Mononuclear cell (primary cell): ENCODE results near the gene NOL9. TPM values are rescaled to one million over a fixed set of nuclear protein-coding genes. Genes with fewer than 3 reads are reported as not detected.
A peak's percentile ranks its signal among the peaks of the same experiment; 100 is the strongest.
"Not testable (repeated sequence)": the region's sequence is repeated elsewhere in the genome, so short reads cannot be mapped to it uniquely, and the experiment has no call there.

ENCODE experiments used
- H3K27me3 ChIP-seq: 2 replicates; pipeline ENCODE4 v1.6.0; 2011; ENCODE audit warnings: low read length, control low read depth; ENCODE audit not compliant: insufficient read depth
- H3K4me1 ChIP-seq: 2 replicates; pipeline ENCODE4 v1.5.1; 2011; ENCODE audit warnings: mild to moderate bottlenecking, low read length, control low read depth; ENCODE audit not compliant: insufficient read depth
- H3K4me3 ChIP-seq: 2 replicates; pipeline ENCODE4 v1.5.1; 2011; ENCODE audit warnings: mild to moderate bottlenecking, low read length, moderate library complexity
- H3K9me3 ChIP-seq: 2 replicates; pipeline ENCODE4 v1.5.1; 2011; ENCODE audit warnings: low read depth, mild to moderate bottlenecking, control low read depth, low read length
- total RNA-seq: library from RNA; depleted of rRNA; stranded (reverse); fragments of >200 nt; gene quantifications from one replicate; pipeline ENCODE4 v1.2.3, GENCODE V29; 2012

NOL9 gene
- total RNA-seq, 1 donor: 73.4 TPM

- no peaks in the 10 kb centered on the region for H3K4me1 ChIP-seq
- H3K4me3 ChIP-seq: peak overlapping the region; percentile 22
- H3K27me3 ChIP-seq: peaks cover 4% of the 10 kb centered on the region
- H3K9me3 ChIP-seq: no peaks in the 10 kb centered on the region
Observed at GRCh38 chr1:6497867-6498575, 56.3 kb downstream of the NOL9 start.

DNA sequence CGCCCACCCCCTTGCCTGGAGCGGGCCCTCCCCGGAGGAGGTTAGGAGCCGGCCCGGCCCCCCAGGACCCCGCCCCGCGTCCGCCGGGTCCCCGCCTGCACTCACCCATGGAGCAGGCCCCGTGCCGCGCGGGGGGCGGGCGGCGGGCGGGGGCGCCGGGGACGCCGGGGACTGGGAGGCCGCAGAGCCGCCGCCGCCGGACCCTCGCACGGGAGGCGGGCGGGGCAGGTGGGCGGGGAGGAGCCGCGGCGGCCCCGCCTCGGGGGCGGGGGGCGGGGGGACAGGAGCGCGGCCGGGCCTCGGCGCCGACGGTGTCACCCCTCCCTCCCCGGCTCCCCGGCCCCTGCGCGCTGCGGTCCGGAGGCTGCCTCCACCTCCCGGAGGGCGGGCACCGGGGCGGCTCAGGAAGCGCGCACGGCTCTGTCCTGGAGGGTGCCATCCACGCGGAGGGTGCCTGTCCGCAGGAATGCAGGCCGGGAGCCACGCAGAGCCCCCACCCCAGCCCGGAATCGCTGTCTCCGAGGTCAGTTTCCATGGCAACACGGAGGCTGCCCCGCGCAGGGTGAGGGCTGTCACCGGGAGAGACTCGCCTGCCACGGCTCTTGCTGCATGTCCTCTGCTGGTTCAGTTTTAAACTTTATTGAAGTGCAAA, 57.0 kb downstream of the NOL9 start:
- Histone ChIP-seq H3K27me3 (peaks cover 4% of the 10 kb centered on the region), H3K4me3 (peak overlapping the region; percentile 22), H3K9me3 (no peaks in the 10 kb centered on the region), H3K4me1 (no peaks in the 10 kb centered on the region)

DNA sequence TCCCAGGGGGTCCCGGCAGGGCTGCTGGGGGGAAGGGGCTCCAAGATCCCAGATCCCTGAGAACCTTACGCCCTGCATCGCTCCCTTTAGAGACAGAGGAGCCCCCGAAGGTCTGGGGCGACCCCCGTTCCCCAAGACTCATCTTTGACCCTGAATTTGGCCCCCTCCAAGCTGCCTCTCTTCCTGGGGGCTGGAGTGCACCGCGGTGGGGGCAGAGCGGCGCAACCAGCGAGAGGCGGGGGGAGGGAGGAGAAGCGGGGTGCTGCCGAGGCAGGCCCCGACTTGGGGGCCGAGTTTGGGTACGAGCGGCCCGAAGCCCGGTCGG, 57.5 kb downstream of the NOL9 start:
- Histone ChIP-seq H3K4me1 (no peaks in the 10 kb centered on the region), H3K9me3 (no peaks in the 10 kb centered on the region), H3K27me3 (peaks cover 4% of the 10 kb centered on the region), H3K4me3 (no peak overlapping the region)

GRCh38 chr1:6496365-6496721, 58.0 kb downstream of the NOL9 start:
- H3K4me3 ChIP-seq: no peak overlapping the region
- H3K4me1 ChIP-seq: no peaks in the 10 kb centered on the region
- H3K27me3 ChIP-seq: peaks cover 4% of the 10 kb centered on the region
- H3K9me3 ChIP-seq: no peaks in the 10 kb centered on the region

DNA sequence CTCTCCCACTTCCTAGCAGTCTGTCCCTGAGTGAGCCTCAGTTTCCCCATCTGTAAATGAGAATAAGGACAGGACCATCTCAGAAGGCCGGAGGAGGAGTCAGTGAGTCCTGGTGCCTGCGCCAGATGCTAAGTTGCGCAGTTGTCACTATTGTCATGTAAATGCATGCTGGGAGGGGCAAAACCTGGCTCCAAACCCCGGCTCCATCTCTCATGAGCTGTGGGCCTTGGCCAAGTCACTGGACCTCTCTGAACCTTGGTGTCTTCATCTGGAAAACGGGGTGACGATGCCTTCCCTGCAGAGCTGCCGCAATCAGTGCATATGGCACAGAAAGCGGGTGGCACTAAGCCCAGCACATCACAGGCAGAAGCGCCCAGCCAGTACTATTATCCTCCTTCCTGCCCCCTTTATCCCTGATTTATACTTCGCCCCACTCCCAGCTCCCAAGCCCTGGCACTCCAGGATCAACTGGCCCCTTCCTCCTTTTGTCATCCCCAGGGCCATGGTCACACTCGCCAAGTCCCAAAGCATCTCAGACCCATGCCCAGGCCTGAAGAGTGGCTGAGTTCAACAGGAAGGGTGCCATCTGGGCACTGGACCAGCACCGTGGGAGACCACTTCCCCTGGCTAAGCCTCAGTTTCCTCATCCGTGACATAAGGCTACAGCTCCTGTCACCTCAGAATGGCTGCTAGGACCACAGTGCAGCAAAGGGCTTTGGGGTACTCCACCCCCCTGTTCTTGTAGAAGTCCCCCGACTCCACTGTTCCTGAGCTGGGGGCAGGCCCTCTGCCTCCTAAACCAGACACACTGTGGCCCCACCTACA, 58.6 kb downstream of the NOL9 start:
- no peaks in the 10 kb centered on the region for H3K9me3 ChIP-seq
- H3K4me1 ChIP-seq: peaks cover 5% of the 10 kb centered on the region
- H3K27me3 ChIP-seq: peaks cover 4% of the 10 kb centered on the region
- H3K4me3 ChIP-seq: no peak overlapping the region

- H3K4me3 ChIP-seq: no peak overlapping the region
- peaks cover 5% of the 10 kb centered on the region for H3K4me1 ChIP-seq
- H3K27me3 ChIP-seq: peaks cover 6% of the 10 kb centered on the region
- no peaks in the 10 kb centered on the region for H3K9me3 ChIP-seq
Observed at GRCh38 chr1:6495041-6495441, 59.3 kb downstream of the NOL9 start.

DNA sequence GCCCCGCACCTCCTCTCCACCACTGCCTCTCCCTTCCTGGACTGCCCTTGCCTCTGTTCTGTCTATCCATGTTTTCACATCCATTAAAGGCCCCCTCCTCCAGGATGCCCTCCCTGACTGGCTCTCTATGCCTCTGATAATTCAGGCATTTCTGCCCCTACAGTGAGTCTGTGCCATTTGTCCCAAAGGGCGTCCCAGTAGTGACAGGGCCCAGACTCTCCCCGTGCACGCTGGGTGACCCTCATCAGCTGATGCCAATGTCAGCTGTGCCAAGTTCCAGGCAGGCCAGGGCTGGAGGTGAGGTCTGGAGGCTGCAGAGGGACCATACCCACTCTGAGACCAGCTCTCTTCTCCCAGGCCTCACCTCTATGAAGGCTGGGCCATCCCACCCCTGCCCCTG, 59.7 kb downstream of the NOL9 start:
- Histone ChIP-seq H3K4me3 (no peak overlapping the region), H3K4me1 (peaks cover 5% of the 10 kb centered on the region), H3K27me3 (peaks cover 7% of the 10 kb centered on the region), H3K9me3 (no peaks in the 10 kb centered on the region)

DNA sequence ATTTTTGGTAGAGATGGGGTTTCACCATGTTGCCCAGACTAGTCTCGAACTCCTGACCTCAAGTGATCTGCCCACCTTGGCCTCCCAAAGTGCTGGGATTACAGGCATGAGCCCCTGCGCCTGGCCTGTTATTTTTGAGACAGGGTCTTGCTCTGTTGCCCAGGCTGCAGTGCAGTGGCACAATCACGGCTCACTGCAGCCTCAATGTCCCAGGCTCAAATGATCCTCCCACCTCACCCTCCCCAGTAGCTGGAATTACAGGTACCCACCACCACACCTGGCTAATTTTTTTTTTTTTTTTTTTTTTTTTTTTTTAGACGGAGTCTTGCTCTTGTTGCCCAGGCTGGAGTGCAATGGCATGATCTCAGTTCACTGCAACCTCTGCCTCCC, 60.5 kb downstream of the NOL9 start:
- not testable (repeated sequence) for H3K9me3 ChIP-seq, H3K27me3 ChIP-seq, H3K4me3 ChIP-seq, H3K4me1 ChIP-seq

DNA sequence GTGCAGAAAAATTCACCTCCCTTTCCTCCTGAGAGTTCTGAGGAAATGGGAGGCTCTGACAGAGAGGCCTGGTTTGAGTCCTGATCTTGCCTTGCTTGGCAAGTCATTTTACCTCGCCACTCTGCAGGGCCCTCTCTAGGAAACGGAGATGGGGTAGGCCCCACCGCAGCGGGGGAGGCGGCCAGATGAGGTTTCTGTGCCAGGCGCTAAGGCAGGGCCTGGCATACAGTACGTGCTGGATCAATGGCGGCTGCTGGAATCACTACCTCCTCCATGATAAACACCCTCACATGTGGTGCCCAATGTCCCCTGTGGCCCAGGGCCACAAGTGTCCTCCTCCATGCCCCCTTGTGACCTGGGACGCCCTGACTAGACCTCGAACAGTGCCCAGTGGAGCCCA, 62.3 kb downstream of the NOL9 start:
- Histone ChIP-seq H3K4me3 (no peak overlapping the region), H3K4me1 (peaks cover 5% of the 10 kb centered on the region)

GRCh38 chr1:6491480-6491962, 62.8 kb downstream of the NOL9 start, which contains the start of gene PLEKHG5:
PLEKHG5 (minus strand) TSS chr1:6491667; CDS start chr1:6477571, 14,096 bp downstream.
- Histone ChIP-seq H3K4me3 (peak within 1 kb of the TSS; percentile 30), H3K4me1 (peaks cover 5% of the 10 kb centered on the region), H3K27me3 (peaks cover 2% of the 10 kb centered on the region), H3K9me3 (no peaks in the 10 kb centered on the region)

More for the DNA sequence above, 62.3 kb downstream of the NOL9 start:
- Histone ChIP-seq H3K9me3 (no peaks in the 10 kb centered on the region), H3K27me3 (peaks cover 2% of the 10 kb centered on the region)

DNA sequence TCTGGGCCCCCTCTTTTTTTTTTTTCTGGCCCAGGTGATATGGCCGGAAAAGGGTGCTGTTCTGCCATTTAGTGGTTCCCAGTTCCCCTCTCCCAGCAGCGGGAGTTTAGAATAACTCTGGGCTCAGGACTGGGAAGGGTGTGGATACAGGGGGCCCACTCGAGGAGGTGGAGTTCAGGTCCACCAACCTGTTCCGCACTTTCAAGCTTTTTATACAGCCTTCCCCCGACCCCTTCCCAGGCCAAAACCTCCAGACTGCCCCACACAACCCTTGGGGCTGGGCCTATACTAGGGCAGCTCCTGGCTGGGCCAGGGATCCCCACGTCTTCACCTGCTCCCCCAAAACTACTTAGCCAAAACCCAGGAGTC, 63.2 kb downstream of the NOL9 start:
- peak overlapping the region; percentile 30 for H3K4me3 ChIP-seq
- peaks cover 6% of the 10 kb centered on the region for H3K27me3 ChIP-seq
- no peaks in the 10 kb centered on the region for H3K9me3 ChIP-seq
- H3K4me1 ChIP-seq: peaks cover 10% of the 10 kb centered on the region

DNA sequence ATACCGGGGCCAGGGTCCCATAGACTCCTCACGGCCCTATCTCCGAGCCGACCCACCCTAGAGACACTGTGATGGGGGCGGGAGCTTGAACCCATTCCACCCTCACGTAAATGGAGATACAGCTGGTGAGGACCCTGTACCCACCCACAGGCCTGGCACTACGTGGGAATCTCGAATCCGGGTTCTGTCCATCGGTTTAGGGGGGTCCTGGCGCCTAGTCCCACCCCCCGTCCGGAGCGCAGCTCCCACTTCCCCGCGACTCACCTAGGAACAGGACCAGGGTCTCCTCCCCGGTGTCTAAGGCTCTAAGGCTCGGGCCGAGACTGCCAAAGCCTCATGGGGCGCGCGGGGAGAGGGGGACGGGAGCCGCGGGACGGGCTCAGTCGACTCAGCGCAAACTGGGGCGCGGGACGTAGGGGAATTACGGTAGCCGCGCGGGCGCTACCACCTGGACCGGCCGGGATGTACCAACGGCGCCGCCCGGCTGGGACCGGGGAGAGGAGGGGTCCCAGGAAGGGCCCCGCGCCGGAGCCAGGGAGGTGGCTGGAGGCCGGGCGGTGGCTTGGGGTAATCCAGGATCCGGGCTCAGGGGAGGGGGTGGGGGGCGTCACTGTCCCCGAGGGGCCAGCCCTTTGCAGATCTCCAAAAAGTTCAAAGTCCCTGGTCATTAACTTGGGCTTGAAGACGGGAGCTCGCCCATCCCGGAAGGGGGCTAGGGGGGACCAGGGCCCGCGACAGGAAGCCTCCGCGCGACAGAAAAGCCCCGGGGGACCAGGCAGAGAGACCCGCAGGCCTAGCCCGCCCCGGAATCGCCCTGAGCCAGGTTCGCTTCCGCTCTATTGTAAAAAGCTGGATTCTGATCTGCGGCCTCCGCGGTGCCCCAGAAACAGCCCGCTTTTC, 63.9 kb downstream of the NOL9 start:
- Histone ChIP-seq H3K4me1 (peaks cover 10% of the 10 kb centered on the region), H3K4me3 (peak overlapping the region; percentile 30), H3K27me3 (peaks cover 8% of the 10 kb centered on the region), H3K9me3 (no peaks in the 10 kb centered on the region)

GRCh38 chr1:6489799-6490180, 64.5 kb downstream of the NOL9 start:
- Histone ChIP-seq H3K9me3 (no peaks in the 10 kb centered on the region), H3K27me3 (peaks cover 10% of the 10 kb centered on the region), H3K4me1 (peaks cover 10% of the 10 kb centered on the region), H3K4me3 (peak overlapping the region; percentile 30)

GRCh38 chr1:6489383-6489765, 64.9 kb downstream of the NOL9 start:
- Histone ChIP-seq H3K27me3 (peaks cover 14% of the 10 kb centered on the region), H3K4me1 (peaks cover 10% of the 10 kb centered on the region), H3K9me3 (no peaks in the 10 kb centered on the region), H3K4me3 (no peak overlapping the region)
